ENCODE results near the gene IFIT1.

IFIT1 gene

DNA sequence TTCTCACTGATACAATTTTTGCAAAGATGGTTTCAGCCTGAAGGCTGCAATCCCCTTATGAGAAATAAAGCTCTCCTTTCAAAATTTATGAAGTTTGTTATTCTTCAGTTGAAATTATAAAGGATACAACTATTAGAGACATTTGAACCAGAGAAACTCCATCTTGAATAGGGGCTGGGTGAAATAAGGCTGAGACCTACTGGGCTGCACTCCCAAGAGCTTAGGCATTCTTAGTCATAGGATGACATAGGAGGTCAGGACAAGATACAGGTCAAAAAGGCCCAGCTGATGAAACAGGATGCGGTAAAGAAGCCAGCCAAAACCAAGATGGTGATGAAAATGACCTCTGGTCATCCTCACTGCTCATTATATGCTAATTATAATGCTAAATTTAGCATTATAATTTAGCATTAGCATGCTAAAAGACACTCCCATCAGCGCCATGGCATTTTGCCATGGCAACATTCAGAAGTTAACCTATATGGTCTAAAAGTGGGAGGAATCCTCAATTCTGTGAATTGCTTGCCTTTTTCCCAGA is 37.0 kb upstream of the IFIT1 start:
- TF ChIP-seq, protein P1, sequence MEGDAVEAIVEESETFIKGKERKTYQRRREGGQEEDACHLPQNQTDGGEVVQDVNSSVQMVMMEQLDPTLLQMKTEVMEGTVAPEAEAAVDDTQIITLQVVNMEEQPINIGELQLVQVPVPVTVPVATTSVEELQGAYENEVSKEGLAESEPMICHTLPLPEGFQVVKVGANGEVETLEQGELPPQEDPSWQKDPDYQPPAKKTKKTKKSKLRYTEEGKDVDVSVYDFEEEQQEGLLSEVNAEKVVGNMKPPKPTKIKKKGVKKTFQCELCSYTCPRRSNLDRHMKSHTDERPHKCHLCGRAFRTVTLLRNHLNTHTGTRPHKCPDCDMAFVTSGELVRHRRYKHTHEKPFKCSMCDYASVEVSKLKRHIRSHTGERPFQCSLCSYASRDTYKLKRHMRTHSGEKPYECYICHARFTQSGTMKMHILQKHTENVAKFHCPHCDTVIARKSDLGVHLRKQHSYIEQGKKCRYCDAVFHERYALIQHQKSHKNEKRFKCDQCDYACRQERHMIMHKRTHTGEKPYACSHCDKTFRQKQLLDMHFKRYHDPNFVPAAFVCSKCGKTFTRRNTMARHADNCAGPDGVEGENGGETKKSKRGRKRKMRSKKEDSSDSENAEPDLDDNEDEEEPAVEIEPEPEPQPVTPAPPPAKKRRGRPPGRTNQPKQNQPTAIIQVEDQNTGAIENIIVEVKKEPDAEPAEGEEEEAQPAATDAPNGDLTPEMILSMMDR (IDR thresholded peaks at IDR 0.05; ENCODE audit: insufficient read depth, missing control alignments): no peak
- DNase-seq (ENCODE audit: insufficient read length, low spot score) (no peak), FAIRE-seq (no peak)

DNA sequence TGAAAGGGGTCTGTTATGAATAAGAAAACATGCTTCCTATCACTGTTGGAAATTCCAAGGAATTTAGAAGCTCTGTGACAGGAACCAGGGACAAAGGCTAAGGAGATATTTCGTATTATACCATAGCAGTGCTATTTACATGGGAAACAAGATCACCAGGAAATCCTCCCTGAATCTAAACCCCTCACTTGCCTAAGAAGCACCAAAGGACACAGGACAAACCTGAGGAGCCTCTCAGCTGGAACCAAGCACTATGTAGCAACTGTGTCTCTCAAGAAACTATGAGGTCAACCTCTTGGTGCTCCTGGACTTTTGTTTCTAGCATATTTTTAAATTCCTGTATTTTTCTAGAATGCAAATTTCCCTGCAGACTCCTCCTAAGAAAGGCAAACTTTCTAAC is 35.3 kb upstream of the IFIT1 start:
- DNase-seq (ENCODE audit: insufficient read length, low spot score) (no peak), FAIRE-seq (no peak)
- TF ChIP-seq, protein P1 (IDR thresholded peaks at IDR 0.05; ENCODE audit: insufficient read depth, missing control alignments): no peak

DNA sequence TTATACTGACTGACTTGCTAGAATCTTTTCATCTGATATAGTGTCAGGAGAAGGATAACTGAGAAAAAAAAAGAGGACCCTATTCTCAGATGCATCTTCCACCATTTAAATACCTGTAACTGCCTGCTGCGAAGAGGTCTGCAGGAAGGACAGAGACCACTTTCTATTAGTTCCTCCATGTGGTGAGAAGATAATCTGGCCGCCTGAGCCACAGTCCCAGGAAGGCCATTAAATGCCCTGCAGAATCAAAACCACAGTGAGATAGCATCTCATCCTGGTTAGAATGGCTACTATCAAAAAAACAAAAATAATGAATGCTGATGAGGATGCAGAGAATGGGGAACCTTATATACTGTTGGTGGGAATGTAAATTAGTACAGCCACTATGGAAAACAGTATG is 34.4 kb upstream of the IFIT1 start:
- TF ChIP-seq, protein P1 (IDR thresholded peaks at IDR 0.05; ENCODE audit: insufficient read depth, missing control alignments): no peak
- DNase-seq (ENCODE audit: insufficient read length, low spot score) (no peak), FAIRE-seq (no peak)

DNA sequence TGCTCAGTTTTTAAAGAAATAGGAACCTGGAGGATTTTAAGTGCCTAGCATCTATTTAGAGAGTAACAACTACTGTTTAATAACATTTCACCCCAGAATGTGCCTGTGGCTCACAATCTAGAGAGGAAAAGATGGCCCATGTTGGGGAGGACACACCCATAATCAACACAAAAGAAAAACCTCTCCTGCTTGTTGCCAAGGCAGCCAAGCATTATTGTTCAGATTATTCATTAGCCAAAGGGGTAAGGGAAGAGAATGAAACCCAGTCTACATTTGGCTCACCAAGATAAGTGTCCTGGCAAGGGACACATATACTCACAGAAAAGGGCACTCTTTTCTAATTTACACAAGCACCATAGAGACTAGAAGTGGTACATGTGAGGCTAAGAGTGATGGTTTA is 32.3 kb upstream of the IFIT1 start:
- DNase-seq (ENCODE audit: insufficient read length, low spot score): no peak
- TF ChIP-seq, protein P1 (IDR thresholded peaks at IDR 0.05; ENCODE audit: insufficient read depth, missing control alignments): no peak
- no peak for FAIRE-seq

DNA sequence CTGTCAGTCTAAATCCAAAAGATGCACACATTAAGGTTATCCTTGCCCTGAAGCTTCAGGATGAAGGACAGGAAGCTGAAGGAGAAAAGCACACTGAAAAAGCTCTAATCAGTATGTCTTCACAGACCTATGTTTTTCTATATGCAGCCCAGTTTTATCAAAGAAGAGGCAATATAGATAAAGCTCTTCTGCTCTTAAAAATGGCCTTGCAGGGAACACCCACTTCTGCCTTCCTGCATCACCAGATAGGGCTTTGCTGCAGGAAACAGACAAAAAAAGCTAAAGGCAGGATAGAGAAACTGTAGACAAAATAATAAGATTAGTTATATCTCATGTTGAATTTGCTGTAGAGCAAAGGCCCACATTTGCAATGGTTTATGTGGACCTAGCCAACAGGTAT is 29.5 kb upstream of the IFIT1 start:
- TF ChIP-seq, protein P1 (IDR thresholded peaks at IDR 0.05; ENCODE audit: insufficient read depth, missing control alignments): no peak
- DNase-seq (ENCODE audit: insufficient read length, low spot score) (no peak), FAIRE-seq (no peak)

DNA sequence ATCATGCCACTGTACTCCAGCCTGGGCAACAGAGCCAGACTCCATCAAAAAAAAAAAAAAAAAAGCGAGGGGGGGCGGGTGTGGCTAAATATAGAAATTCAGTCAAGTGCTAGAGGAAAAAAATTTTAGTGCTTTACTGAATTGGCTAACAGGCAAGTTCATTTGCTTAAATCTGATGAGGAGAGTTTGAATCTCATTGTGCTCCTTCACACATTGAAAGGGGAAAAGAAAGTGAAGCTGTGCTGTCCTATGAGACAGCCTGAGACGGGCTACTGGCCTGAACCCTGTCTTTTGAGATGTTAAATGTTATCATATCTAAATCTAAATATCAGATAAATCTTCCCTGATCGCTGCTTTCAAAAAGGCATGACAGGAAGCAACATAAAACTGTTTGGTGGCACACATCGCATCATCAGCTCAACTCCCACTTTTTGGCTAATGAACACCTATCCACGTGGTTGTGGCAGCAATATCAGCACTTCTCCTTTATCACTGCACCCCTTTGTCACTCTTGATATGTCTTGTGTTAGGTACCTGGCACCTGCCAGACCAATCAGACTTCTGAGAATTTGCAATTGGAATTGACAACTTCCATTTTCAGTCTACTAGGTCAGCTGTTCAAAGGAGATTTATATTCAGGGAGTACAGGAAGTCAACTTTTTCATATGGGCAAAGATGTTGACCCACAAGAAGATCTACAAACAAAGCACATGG is 28.5 kb upstream of the IFIT1 start:
- DNase-seq (ENCODE audit: insufficient read length, low spot score) (no peak), FAIRE-seq (no peak)
- TF ChIP-seq, protein P1 (IDR thresholded peaks at IDR 0.05; ENCODE audit: insufficient read depth, missing control alignments): no peak

DNA sequence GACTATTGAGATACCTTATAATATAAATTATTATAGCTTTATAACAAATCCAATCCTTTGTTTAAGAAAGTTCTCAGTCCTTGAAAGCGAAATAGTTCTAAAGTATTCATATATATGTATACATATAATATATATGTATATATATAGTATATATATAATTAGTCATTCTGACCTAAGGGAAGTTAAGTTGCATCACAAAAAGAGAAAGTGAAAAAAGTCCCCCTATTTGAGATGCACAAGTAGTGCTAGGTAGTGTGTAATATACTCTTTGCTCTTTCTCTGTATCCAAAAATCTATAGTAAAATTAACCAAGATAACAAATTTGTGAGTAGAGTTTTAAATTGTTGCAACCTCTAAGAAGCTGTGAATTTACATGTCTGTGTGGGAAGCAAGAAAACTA is 27.9 kb upstream of the IFIT1 start:
- no peak for FAIRE-seq
- TF ChIP-seq, protein P1 (IDR thresholded peaks at IDR 0.05; ENCODE audit: insufficient read depth, missing control alignments): no peak

More for the DNA sequence above, 27.9 kb upstream of the IFIT1 start:
- no peak for DNase-seq (ENCODE audit: insufficient read length, low spot score)
